NB4 (cell line): Measurements from ENCODE around the gene LASP1NB.
"Not testable (repeated sequence)": the region's sequence is repeated elsewhere in the genome, so short reads cannot be mapped to it uniquely, and the experiment has no call there.

Experiments
- DNase-seq: peaks from one replicate; pipeline ENCODE4 v3.0.0; 2010; ENCODE audit warnings: low read depth
- H3K4me3 ChIP-seq: one replicate; pipeline ENCODE4 v1.5.1; 2011; ENCODE audit warnings: mild to moderate bottlenecking, low read depth, low read length, moderate library complexity
- MAX ChIP-seq: IDR thresholded peaks from 2 replicates; pipeline ENCODE4 v1.6.1; 2011; ENCODE audit warnings: low read depth, low read length
- MYC ChIP-seq: IDR thresholded peaks from 2 replicates; pipeline ENCODE4 v1.6.1; 2011; ENCODE audit warnings: low read depth, low read length

The LASP1NB gene

GRCh38 chr17:38976187-38976551, 50.8 kb downstream of the LASP1NB start:
- TF ChIP-seq MYC = peak; percentile 59
- H3K4me3 ChIP-seq = not testable (repeated sequence)
- peak; percentile 93 for DNase-seq

- TF ChIP-seq MYC (no peak), MAX (no peak)
These were observed 52.8 kb downstream of the LASP1NB start for GRCh38 chr17:38978180-38978579.

More at GRCh38 chr17:38978180-38978579, 52.8 kb downstream of the LASP1NB start:
- no peak for DNase-seq
- no peak overlapping the region for H3K4me3 ChIP-seq
